CD14-positive monocyte (primary cell): ENCODE measurements around the gene OGFOD3. TPM values are rescaled to one million over a fixed set of nuclear protein-coding genes. Genes with fewer than 3 reads are reported as not detected.

Source experiments
- DNase-seq, 3 donors: peaks; one replicate each; pipeline ENCODE4 v3.0.0-alpha.2; 2011 to 2022
- H2AFZ ChIP-seq: 2 replicates; pipeline ENCODE4 v1.6.0; 2012; ENCODE audit warnings: mild to moderate bottlenecking, low read depth, low read length, inconsistent platforms; ENCODE audit not compliant: insufficient read depth, poor library complexity, severe bottlenecking
- H3K27ac ChIP-seq, 2 donors: 1 replicate in 1 of 2; 2 replicates in 1 of 2; pipeline ENCODE4 v1.5.1; 2012 to 2013; ENCODE audit warnings: low read length in 2 of 2, control low read depth in 1 of 2, inconsistent platforms in 1 of 2, low read depth in 1 of 2, mild to moderate bottlenecking in 1 of 2
- H3K27me3 ChIP-seq, 2 donors: one replicate each; pipeline versions ENCODE4 v1.6.0 to v1.6.1; 2011 to 2013; ENCODE audit warnings: low read length in 2 of 2; ENCODE audit not compliant: control insufficient read depth in 2 of 2, insufficient read depth in 2 of 2
- H3K36me3 ChIP-seq, 2 donors: replicated peaks in 1 of 2; 1 replicate in 1 of 2; 2 replicates in 1 of 2; pipeline versions ENCODE4 v1.5.1 to v1.6.1; 2012 to 2013; ENCODE audit warnings: low read length in 2 of 2, control low read depth in 1 of 2, inconsistent platforms in 1 of 2, mild to moderate bottlenecking in 1 of 2; ENCODE audit not compliant: insufficient read depth in 2 of 2, control insufficient read depth in 1 of 2
- H3K4me1 ChIP-seq, 2 donors: 1 replicate in 1 of 2; 2 replicates in 1 of 2; pipeline versions ENCODE4 v1.5.1 to v1.6.1; 2012 to 2013; ENCODE audit warnings: low read length in 2 of 2, control low read depth in 1 of 2, inconsistent platforms in 1 of 2, mild to moderate bottlenecking in 1 of 2, moderate library complexity in 1 of 2; ENCODE audit not compliant: insufficient read depth in 2 of 2, control insufficient read depth in 1 of 2
- H3K4me2 ChIP-seq: replicated peaks from 2 replicates; pipeline ENCODE3; 2012; ENCODE audit warnings: low read length, moderate library complexity, mild to moderate bottlenecking; ENCODE audit not compliant: poor library complexity, severe bottlenecking; ENCODE audit errors: extremely low read depth
- H3K4me3 ChIP-seq, 3 experiments: fragments of 200-600 bp in 1 of 3; sonication (generic) in 1 of 3; replicated peaks in 1 of 3; 1 replicate in 2 of 3; 2 replicates in 1 of 3; pipeline ENCODE4 v1.5.1; 2011 to 2013; ENCODE audit warnings: low read length in 3 of 3, mild to moderate bottlenecking in 3 of 3, control low read depth in 2 of 3, low read depth in 2 of 3, inconsistent platforms in 1 of 3, moderate library complexity in 1 of 3
- H3K79me2 ChIP-seq: 2 replicates; pipeline ENCODE4 v1.6.0; 2012; ENCODE audit warnings: mild to moderate bottlenecking, control low read depth, inconsistent platforms, low read length, moderate library complexity; ENCODE audit not compliant: insufficient read depth
- H3K9ac ChIP-seq: 2 replicates; pipeline ENCODE4 v1.6.0; 2017; ENCODE audit warnings: low read length, mild to moderate bottlenecking; ENCODE audit not compliant: insufficient read depth, poor library complexity, severe bottlenecking
- H3K9me3 ChIP-seq, 2 donors: replicated peaks in 1 of 2; 1 replicate in 1 of 2; 2 replicates in 1 of 2; pipeline versions ENCODE4 v1.5.1 to v1.6.1; 2012 to 2013; ENCODE audit warnings: low read length in 2 of 2, control low read depth in 1 of 2; ENCODE audit not compliant: control insufficient read depth in 1 of 2, insufficient read depth in 1 of 2
- H4K20me1 ChIP-seq: 2 replicates; pipeline ENCODE4 v1.6.0; 2012; ENCODE audit warnings: mild to moderate bottlenecking, low read length, control low read depth, moderate library complexity; ENCODE audit not compliant: insufficient read depth
- H3K27ac Mint-ChIP-seq, 7 donors: one replicate each; pipeline ENCODE4 v1.8.0; 2020; ENCODE audit warnings: mild to moderate bottlenecking in 7 of 7, mixed read lengths in 7 of 7, moderate library complexity in 6 of 7, inconsistent platforms in 2 of 7
- H3K27me3 Mint-ChIP-seq, 3 donors: one replicate each; pipeline ENCODE4 v1.8.0; 2021 to 2022; ENCODE audit warnings: low read depth in 3 of 3, mild to moderate bottlenecking in 3 of 3, mixed read lengths in 3 of 3, moderate library complexity in 3 of 3, inconsistent platforms in 1 of 3
- H3K36me3 Mint-ChIP-seq, 2 donors: one replicate each; pipeline ENCODE4 v1.8.0; 2020; ENCODE audit warnings: mixed read lengths in 2 of 2, inconsistent platforms in 1 of 2, mild to moderate bottlenecking in 1 of 2
- H3K4me1 Mint-ChIP-seq: one replicate; pipeline ENCODE4 v1.8.0; 2020; ENCODE audit warnings: mild to moderate bottlenecking, mixed read lengths
- H3K4me3 Mint-ChIP-seq, 2 donors: one replicate each; pipeline ENCODE4 v1.8.0; 2020; ENCODE audit warnings: mild to moderate bottlenecking in 2 of 2, mixed read lengths in 2 of 2, moderate library complexity in 1 of 2
- H3K9me3 Mint-ChIP-seq, 7 donors: one replicate each; pipeline ENCODE4 v1.8.0; 2020 to 2022; ENCODE audit warnings: mixed read lengths in 7 of 7, mild to moderate bottlenecking in 6 of 7, moderate library complexity in 6 of 7, inconsistent platforms in 2 of 7
- WGBS: methylation state at CpG from one replicate; pipeline ENCODE4 v1.1.5; 2013; ENCODE audit warnings: missing lambda C conversion rate; ENCODE audit not compliant: insufficient coverage; 5-methylcytosine and 5-hydroxymethylcytosine counted together
- intact Hi-C, 2 donors: fragments of 100-400 bp; cut with micrococcal nuclease; formaldehyde crosslinking; loops; one replicate each; pipeline versions ENCODE4 v1.15.0 to v1.15.1; 2023
- polyA plus RNA-seq, 3 donors: library from polyadenylated mRNA; depleted of rRNA in 1 of 3; unstranded in 2 of 3; stranded (reverse) in 1 of 3; fragments of 300-500 nt in 2 of 3; fragments of >200 nt in 1 of 3; fragmentation: Illumina TruSeq in 2 of 3; gene quantifications; 1 replicate in 2 of 3; 2 replicates in 1 of 3; pipeline ENCODE4 v1.2.3, GENCODE V29; 2012 to 2021
- TF ChIP-seq, protein P1 (sequence below): fragments of 200-600 bp; IDR thresholded peaks from one replicate; pipeline ENCODE4 v1.8.0; 2022; ENCODE audit warnings: antibody characterized with exemption, mild to moderate bottlenecking

OGFOD3 gene
- polyA plus RNA-seq, 3 donors = 17.9 to 36.4 (median 25.2) TPM

DNA sequence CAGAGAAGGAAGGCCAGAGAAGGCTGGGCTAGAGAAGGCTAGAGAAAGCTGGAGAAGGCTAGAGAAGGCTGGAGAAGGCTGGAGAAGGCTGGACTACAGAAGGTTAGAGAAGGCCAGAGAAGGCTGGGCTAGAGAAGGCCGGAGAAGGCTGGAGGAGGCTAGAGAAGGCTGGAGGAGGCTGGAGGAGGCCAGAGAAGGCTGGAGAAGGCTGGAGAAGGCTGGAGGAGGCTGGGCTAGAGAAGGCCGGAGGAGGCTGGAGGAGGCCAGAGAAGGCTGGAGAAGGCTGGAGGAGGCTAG lies 6.4 kb upstream of the OGFOD3 start:
- Histone ChIP-seq H3K36me3 (peaks cover 11 to 12% of the 10 kb centered on the region in 2 donors), H4K20me1 (no peaks in the 10 kb centered on the region), H3K79me2 (no peaks in the 10 kb centered on the region), H3K4me2 (no peak overlapping the region), H3K4me1 (peaks cover 2 to 17% of the 10 kb centered on the region in 2 donors), H3K27me3 (no peaks in the 10 kb centered on the region), H3K27ac (no peak overlapping the region), H2AFZ (no peak overlapping the region), H3K9me3 (peaks cover 0 to 8% of the 10 kb centered on the region in 2 donors), H3K9ac (no peak overlapping the region), H3K4me3 (no peak overlapping the region)
- DNase-seq = no peak
- Mint-ChIP-seq H3K36me3 (peaks cover 27 to 38% of the 10 kb centered on the region in 2 donors), H3K27ac (peak overlapping the region in 1 of 7 donors; percentile 43), H3K4me1 (peaks cover 15% of the 10 kb centered on the region), H3K9me3 (peaks cover 4 to 15% (median 9%) of the 10 kb centered on the region in 7 donors), H3K27me3 (no peaks in the 10 kb centered on the region), H3K4me3 (no peak overlapping the region)
- intact Hi-C loops = no loop called here
- 95% methylated on average over 2 of the region's 2 CpGs for WGBS
- TF ChIP-seq, protein P1, sequence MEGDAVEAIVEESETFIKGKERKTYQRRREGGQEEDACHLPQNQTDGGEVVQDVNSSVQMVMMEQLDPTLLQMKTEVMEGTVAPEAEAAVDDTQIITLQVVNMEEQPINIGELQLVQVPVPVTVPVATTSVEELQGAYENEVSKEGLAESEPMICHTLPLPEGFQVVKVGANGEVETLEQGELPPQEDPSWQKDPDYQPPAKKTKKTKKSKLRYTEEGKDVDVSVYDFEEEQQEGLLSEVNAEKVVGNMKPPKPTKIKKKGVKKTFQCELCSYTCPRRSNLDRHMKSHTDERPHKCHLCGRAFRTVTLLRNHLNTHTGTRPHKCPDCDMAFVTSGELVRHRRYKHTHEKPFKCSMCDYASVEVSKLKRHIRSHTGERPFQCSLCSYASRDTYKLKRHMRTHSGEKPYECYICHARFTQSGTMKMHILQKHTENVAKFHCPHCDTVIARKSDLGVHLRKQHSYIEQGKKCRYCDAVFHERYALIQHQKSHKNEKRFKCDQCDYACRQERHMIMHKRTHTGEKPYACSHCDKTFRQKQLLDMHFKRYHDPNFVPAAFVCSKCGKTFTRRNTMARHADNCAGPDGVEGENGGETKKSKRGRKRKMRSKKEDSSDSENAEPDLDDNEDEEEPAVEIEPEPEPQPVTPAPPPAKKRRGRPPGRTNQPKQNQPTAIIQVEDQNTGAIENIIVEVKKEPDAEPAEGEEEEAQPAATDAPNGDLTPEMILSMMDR = peak; percentile 8

DNA sequence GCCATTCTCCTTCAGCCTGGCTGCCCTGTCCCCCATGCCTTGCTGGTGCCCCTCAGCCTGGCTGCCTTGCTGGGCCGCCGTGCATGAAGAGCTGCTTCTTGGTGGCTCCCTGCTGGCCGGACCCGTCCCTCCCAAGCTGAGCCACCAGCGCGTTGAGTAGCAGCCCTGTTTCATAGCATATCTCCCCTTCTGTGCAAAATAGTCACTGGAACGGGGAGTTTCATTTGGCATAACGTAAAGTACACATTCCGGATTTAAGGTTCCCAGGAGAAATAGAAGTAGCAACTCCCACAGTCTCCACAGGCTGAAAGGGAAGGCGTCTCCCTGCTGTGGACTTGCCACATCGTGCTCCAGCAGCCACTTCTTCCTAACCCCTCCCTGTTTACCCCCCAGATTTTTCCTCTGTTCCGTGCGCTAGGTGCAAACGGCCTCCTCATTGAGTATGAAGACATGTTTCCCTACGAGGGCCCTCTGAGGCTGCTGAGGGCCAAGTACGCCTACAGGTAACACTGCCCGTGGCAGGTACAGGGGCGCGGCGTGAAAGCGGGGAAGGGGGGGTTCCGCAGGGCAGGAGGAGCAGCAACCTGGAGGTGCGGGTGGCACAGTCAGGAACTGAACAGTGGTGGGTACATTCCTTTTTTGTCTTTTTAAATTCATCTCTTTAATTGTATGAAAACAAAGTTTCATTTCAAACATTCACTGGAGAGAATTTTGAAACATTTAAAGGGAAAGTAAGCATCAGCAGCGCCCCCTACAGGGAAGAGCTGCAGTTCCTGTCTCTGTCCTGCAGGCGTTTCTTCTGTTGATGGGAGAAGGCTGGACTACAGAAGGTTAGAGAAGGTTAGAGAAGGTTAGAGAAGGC lies 5.8 kb upstream of the OGFOD3 start:
- H3K27ac ChIP-seq = no peak overlapping the region
- peaks cover 4% of the 10 kb centered on the region for H3K79me2 ChIP-seq
- Mint-ChIP-seq H3K9me3 (peaks cover 4 to 15% (median 9%) of the 10 kb centered on the region in 7 donors), H3K4me3 (no peak overlapping the region), H3K4me1 (peaks cover 15% of the 10 kb centered on the region), H3K36me3 (peaks cover 23 to 32% of the 10 kb centered on the region in 2 donors), H3K27me3 (no peaks in the 10 kb centered on the region), H3K27ac (peak overlapping the region in 2 of 7 donors; percentile 43 to 50)
- H3K4me1 ChIP-seq = peaks cover 8 to 17% of the 10 kb centered on the region in 2 donors
- no peak overlapping the region for H3K4me3 ChIP-seq
- intact Hi-C loops = no loop called here
- H2AFZ ChIP-seq = no peak overlapping the region
- no peaks in the 10 kb centered on the region for H3K27me3 ChIP-seq
- peaks cover 0 to 8% of the 10 kb centered on the region in 2 donors for H3K9me3 ChIP-seq
- TF ChIP-seq, protein P1 = peak; percentile 79
- H3K9ac ChIP-seq = no peak overlapping the region
- no peak overlapping the region for H3K4me2 ChIP-seq
- peaks cover 11 to 12% of the 10 kb centered on the region in 2 donors for H3K36me3 ChIP-seq
- H4K20me1 ChIP-seq = peaks cover under 1% of the 10 kb centered on the region
- peak; percentile 47 to 66 (median 53) for DNase-seq
- 92% methylated on average over 24 of the region's 25 CpGs for WGBS
